Activated CD4-positive, alpha-beta T cell treated with anti-CD3 and anti-CD28 coated beads for 1 hour (primary cell): ENCODE measurements around the gene WWC2.

Source experiments
- DNase-seq: peaks from one replicate; pipeline ENCODE4 v3.0.0-alpha.2; 2020

Gene WWC2

DNA sequence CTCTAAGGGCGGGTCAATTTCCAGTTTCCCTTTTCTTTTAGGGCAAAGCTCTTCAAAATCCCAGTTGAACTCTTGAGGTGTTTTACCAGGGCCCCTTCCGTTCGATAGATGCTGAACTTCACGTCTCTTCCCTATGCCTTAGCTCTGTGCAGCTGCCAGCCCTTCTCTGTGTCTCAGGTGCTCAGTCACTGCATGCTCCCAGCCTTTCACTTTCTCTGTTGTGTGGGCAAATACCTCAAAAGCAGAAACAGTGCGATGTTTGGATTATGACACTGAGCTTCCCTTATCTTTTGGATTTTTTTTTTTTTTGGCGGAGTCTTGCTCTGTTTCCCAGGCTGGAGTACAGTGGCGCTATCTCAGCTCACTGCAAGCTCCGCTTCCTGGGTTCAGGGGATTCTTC, 112.5 kb downstream of the WWC2 start:
- no peak for DNase-seq

DNA sequence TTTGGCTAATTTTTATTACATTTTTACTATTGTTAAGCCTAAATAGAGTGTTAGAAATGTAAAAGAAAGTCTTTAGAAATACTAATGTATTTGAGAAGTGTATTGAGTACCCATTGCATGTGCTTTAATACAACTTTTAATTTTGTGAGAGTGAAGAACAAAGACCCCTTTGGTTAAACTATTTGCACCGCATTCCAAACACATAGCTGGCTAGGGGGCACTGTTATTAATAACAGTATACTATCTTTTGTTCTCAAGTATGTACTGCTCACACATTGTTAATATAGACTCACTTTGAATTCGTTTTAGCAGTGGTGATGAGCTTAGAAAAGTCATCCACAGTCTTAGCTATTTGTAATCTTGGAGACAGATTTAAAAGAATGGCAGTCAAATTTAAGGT, 114.9 kb downstream of the WWC2 start:
- DNase-seq, result no peak

DNA sequence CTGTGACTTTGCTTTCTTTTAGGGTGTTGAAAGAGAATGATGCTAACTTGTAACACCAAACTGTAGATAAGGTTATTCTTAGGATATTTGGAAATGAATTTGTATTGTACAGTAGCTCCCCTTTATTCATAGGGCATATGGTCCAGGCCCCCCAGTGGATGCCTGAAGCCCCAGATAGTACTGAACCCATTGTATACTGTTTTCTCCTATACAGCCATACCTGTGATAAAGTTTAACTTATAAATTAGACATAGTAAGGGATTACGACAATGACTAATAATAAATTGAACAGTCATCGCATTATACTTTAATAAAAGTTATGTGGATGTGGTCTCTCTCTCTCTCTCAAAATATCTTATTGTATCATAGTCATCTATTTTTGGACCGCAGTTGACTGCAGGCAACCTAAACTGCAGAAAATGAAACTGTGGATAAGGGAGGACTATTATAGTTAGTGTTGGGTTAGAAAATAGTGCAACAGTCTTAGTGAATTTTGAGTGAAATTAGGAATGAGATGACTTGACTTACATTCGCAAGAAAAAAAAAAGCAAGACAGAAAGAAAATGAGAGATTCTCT, 115.9 kb downstream of the WWC2 start:
- DNase-seq, result no peak

DNA sequence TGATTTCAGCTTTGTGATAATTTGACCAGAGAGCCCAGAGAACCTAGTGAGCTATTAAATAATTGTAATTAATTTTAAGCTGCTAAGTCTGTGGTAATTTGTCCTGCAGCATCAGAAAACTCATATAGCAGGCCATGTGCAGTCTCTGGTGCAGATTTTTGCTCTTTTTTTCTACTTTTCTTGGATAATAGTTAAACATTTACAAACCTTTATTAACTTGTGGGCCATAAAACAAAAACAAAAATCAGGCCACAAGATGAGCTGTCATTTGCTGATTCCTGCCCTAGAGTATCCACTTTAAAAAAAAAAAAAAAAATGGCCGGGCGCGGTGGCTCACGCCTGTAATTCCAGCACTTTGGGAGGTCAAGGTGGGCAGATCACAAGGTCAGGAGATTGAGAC, 121.2 kb downstream of the WWC2 start:
- no peak for DNase-seq

DNA sequence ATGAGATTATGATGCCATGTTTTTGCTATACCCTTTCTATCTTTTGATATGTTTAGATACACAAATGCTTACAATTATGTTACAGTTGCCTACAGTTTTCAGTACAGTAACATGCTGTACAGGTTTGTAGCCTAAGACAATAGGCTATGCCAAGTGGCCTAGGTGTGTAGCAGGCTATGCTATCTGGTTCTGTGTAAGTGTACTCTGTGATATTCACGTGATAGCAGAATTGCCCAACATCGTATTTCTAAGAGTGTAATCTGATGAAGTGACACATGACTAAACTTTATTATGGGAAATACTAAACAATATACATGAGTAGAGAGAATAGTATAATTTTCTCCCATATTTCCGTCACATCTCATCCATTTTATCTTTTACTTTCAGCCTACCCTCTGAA, 124.0 kb downstream of the WWC2 start:
- no peak for DNase-seq

DNA sequence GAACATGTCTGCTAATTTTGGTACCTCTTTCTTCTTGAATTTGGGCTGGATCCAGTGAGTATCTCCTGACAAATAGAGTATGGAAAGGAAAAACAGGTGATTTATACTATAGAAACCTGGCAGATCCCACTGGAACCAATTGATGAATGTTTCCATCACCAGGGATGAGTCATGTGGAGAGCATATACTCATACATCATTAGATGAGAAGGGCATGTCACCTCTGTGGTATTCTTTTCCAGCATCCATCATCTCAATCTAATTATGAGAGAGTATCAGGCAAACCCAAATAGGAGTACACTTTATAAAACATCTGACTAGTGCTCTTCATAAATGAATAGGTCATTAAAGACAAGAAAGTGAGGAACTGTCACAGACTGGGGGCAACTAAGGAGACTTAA, 130.3 kb downstream of the WWC2 start:
- no peak for DNase-seq

DNA sequence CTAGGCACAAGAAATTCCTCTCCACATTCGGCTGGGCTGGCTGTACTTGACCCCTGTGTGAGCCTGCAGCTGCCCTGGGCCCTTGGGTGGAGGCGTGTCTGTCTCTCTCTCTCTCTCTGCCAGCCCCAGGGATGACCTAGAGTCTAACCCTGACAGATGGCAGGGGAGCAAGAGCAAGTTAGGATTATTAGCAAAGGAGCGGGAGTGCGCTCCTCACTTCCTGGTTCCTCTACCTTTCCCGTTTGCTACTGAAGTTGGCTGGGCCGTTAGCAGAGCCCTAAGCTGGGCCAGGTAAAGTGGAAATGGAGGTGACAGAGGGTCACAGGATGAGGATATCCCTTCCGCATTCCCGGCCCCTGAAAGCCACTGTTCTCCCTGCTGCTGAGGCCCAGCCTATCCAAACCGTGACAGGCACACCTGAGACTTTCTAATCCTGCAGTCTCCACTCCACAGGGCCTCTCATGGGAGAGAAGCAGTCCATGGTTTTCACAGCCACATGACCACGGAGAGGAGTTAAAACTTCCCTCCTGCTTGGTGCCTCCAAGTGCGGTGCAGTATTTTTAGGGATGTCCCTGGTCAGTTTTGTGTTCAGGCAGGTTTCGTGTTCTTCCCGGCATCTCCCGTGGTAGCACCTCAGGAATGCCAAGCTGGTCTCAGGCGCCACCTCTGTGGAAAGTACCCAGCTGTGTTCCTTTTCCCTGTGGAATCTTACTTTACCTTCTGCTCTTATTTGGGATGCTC, 141.7 kb downstream of the WWC2 start:
- no peak for DNase-seq

DNA sequence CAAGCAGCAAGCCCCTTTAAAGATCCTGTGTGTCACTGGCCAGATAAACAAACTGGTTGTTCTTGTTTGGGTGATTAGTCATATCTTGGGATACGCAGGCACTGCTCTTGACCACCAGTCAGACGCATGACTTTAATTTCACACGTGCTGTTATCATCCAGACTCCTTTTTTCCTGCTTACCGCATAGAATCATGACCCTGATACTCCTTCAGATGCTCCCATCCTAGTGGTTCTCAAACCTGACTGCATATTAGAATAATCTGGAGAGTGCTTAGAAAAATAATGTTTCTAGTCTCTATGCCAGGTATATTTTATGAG, 142.2 kb downstream of the WWC2 start:
- DNase-seq, result no peak

DNA sequence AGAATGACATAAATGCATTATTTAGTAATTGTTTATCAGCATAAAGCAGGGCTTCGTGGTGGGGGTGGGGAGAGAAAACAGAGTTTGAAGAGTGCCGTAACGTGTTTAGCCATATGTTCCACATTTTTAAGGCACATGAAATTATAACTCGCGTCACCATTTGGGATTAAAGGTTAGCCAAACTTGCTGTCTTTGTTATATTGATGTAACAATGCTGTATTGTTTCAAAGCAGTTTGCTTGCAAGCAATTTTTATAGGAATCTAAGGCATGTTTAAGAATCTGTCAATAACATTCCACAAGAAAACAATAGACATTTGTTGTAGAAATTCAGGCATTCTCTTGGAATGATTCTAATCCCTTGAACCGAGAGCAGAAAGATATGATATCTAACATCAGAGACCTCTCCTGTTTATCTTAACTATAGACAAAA, 142.7 kb downstream of the WWC2 start:
- no peak for DNase-seq

DNA sequence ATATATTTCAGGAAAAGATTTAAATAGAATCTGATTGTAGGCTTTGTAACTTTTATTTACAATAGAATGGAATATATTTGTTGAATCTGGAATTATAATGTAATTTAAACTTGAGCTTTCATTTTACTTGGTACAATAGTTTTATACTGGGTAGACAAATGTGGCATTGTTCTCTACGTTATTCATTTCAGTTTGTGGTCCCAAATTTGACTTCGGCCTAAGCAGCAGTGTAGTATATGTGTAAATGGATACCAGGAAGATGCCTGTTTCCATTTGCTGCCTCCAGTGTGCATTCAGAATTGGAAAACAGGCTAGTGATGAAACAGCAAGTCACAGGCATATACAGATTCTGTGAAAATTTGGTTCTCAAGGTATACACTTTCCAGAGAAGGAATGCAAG, 143.2 kb downstream of the WWC2 start:
- no peak for DNase-seq

DNA sequence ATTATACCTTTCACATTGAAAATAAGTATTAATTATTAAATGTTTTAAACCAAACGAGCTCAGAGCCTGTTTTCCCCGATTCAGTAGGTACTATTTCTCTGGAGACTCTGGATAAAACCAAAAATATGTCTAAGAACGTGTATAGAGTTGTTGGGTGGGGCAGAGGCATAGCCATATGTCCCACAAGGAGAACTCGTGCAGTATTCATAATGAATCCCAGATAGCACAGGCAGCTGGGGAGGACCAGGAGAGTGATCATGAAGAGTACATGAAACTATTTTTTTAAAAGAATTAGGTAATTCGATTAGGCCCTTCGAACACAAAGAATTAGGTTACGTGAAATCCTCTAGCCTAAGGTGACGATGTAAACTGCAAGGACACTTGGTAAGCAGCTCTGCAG, 145.0 kb downstream of the WWC2 start:
- DNase-seq, result no peak

DNA sequence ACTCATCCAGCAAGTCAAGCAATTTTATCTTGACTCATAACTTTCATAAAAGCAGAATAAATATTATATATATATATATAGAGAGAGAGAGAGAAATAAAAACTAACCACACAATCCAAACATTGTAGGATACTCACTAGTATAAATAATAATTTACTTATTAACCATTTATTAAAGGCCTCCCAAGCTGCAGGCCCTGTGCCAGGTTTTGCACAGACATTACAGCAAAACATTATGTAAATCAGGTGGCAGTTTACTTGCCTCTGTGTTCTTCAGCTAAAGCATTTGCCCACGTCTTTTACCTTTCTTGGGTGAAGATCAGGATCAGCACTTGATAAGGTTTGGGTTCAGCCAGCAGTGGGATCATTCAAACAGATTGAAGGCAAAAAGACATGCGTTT, 145.4 kb downstream of the WWC2 start:
- no peak for DNase-seq

DNA sequence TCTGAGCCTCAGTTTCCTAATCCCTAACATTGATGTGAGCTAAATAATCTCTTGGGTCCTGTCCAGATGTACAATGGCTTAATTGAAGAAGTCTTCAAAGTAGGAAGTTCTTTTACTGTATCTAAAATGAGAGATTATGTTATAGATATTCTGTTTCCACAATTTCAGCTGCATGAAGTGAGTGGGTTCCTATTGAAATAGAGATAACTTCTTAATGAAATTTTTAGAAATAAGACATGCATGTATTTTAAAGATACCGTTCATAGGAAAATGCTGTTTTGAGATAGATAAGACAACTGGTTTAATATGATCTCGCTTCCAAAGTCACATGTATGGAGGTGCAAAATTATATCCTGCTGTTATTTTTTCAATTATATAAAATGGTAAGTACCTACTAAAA, 149.1 kb downstream of the WWC2 start:
- no peak for DNase-seq

DNA sequence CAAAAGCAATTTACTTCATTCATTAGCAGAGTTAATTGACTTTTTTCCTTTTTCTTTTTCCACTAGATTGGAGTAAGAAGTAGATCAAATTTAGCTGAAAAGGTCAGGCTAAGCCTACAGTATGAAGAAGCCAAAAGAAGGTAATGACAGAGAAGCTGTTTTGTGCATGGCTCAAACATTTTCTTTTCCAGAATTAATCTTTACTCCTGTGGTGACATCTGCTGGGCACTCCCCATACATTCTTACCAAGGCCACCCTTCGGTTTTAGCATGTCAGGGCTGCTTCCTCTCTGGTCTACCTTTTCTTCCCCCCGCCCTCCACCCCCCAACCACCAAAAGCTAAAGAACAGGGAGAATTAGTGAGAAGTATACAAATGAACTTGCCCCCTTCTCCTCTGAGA, 150.8 kb downstream of the WWC2 start:
- DNase-seq, result no peak

DNA sequence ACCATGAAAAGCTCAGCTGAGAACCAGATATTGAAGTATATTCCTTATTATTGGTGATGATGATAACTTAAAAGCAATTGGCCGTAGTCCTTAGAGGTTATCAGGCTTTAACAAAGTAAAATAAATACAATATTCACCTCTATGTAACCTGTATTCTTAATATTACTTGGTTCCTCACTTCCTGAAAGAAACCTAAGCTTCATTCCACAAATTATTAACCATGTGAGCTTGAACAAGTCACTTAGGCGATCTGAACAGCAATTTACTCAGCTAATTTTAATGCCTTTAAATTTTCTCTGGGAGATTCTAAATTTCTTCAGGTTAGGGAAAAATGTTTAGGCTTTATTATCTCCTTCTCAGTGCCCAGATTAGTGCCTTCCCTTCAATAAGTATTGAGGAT, 151.8 kb downstream of the WWC2 start:
- DNase-seq, result no peak

DNA sequence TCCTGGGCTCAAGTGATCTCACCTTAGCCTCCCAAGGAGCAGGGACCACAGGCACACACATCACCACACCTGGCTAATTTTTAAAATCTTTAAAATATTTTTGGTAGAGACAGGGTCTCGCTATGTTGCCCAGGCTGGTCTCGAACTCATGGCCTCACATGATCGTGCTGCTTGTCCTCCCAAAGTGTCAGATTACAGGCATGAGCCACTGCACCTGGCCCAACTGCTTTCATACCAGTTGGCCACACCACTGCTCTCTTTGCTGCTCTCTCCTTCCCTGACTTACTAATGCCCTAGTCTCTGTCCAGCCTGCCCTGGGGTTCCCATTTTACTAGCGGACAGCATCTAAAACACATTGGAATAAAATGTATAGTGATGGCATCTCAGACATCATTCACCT, 153.9 kb downstream of the WWC2 start:
- no peak for DNase-seq

DNA sequence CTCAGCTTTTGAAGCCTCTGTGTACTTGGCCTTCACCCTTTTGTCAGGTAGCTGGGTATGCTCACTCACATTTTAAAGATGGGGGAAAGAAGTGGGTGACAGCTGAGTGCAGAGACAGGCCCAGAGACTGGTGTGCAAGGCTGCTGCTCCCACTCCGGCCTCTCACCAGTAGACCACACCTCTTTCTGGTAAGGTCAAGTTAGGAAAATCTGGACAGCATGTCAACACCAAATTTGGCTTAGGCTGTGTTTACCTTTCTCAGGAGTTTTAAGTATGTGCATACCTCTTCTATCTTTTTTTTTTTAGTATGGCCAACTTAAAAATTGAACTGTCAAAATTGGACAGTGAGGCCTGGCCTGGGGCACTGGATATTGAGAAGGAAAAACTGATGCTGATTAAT, 154.4 kb downstream of the WWC2 start:
- DNase-seq, result no peak

DNA sequence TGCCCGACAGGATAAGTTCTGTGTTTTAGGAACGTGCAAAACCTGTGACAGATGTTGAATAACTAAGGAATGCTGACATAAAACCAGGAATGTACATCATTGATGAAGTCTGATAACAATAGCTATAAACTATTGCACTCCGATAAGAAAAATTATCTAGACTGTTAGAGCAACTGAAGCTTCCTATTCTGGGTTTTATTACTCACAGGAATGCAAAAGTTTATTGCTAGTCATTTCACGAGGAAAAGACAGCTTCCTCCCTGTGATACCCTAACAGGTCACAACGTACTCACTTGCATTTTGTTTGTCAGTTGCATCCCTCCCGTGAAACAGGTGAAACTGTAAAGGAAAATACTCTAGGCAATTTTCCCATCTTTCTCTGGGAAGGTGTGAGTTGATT, 155.1 kb downstream of the WWC2 start:
- DNase-seq, result no peak

DNA sequence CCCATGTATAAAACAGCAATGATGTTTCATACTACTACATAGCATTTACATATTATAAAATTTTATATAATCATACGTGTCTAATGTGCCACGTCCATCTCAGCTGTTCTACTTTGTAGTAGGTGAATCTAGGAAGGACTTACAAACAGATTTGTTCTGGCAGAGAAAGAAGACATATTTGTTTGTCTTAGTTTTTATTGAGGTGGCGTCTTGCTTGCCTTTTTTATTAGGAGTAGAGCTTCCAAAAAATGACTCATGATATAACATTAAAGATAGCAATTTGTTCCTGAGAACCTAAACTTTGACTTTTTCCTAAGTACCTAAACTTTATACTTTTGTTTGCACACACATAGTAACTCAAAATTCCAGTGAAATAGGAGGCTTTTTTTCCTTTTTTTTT, 156.4 kb downstream of the WWC2 start:
- no peak for DNase-seq

DNA sequence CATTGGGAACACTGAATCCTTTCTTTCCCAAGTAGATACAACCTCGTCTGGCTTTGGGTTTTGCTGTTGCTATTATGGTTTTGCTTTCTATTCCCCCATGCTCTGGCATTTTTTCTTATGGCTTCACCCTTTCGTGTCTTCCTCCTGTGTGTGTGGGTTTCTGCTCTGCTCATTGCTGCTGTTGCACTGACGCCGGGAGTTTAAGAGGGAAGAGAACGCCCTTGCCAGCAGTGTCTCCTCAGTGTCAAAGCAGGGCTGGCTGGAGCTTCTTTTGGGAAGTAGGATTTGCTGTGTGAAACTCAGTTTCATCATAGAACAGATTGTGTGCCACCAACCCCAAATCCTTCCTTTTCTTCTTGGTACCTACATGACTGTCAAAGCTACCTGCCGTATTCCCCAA, 157.3 kb downstream of the WWC2 start:
- DNase-seq, result no peak

DNA sequence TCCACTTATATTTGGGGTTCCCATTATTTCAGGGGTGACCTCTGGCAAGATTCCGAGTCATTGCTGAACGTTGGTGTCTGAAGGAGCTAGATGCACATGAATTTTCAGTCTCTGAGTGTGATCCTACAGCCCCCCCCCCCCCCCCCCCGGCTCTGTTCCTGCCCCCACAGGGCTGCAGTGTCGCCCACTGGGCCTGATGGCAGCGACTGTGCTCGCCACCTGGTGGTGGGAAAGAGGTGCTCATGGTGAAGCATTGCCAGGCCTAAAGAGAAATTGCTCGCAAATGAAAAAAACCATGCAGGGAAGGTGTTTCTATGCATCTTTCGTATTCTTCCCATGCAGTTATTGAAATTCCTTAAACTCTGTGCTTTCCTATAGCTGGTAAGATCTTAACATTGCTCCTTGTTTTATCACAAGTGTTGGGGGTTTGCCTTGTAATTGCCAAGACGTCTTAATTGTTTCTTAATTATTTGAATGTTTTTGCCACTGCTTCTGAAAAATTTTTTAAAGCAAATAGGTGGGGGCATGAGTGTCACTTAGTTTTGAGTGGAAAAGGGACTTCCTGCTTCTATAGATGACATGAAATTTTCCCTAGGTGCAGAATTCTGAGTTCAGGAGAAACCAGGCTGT, 157.8 kb downstream of the WWC2 start:
- no peak for DNase-seq

DNA sequence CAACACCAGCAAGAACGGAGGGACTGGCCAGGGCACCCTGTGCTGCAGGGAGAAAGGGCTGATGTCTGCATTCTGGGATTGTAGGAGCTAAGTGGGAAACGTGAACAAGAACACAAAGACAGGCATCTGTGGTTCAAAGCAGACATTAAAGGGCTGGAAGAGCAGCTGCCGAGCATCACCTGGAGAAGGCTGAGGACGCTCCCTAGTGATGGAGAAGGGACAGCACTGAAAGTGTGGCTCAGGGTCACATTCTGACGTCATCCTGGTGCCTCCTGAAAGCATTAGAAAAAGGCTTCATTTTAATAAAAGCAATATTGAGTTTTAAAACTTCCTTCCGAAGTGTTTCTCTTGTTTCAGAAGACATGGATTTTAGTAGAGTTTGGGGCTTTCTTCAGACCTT, 158.8 kb downstream of the WWC2 start:
- no peak for DNase-seq

DNA sequence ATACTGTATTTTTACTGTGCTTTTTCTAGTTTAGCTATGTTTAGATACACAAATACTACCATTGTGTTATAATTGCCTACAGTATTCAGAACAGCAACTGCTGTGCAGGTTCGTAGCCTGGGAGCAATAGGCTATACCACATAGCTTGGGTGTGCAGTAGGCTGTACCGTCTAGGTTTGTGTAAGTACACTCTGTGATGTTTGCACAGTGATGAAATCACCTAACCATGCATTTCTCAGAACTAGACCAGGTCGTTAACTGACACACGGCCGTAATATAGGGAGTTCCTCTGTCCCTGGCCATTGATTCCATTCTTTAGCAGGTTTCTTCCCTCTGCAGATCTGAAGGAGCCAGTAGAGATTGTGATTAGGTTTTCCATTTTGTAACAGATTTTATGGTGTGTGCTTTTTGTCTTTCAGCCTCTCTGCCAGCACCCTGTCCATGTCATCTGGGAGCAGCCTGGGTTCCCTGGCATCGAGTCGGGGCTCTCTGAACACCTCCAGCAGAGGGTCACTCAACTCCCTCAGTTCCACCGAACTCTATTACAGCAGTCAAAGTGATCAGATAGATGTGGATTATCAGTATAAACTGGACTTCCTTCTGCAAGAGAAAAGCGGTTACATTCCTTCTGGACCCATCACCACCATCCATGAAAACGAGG, 161.6 kb downstream of the WWC2 start:
- DNase-seq, result no peak
